ENCODE data around the gene MN1.

MN1 gene

GRCh38 chr22:27825174-27825573 lies 23.6 kb upstream of the MN1 start:
- no peak for DNase-seq

DNA sequence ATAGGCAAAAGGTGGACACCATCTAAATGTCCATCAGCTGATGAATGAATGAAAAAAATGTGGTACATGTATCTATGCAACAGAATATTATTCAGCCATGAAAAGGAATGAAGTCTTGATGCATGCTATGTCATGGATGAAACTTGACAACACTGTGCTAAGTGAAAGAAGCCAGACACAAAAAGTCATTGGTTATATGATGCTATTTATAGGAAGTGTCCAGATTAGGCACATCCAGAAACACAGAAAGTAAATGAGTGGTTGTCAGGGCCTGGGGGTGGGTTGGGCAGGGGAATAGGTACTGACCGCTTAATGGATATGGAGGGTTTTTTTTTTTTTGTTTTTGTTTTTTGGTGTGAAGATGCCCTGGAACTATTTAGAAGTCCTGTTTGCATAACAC lies 21.7 kb upstream of the MN1 start:
- no peak for DNase-seq

DNA sequence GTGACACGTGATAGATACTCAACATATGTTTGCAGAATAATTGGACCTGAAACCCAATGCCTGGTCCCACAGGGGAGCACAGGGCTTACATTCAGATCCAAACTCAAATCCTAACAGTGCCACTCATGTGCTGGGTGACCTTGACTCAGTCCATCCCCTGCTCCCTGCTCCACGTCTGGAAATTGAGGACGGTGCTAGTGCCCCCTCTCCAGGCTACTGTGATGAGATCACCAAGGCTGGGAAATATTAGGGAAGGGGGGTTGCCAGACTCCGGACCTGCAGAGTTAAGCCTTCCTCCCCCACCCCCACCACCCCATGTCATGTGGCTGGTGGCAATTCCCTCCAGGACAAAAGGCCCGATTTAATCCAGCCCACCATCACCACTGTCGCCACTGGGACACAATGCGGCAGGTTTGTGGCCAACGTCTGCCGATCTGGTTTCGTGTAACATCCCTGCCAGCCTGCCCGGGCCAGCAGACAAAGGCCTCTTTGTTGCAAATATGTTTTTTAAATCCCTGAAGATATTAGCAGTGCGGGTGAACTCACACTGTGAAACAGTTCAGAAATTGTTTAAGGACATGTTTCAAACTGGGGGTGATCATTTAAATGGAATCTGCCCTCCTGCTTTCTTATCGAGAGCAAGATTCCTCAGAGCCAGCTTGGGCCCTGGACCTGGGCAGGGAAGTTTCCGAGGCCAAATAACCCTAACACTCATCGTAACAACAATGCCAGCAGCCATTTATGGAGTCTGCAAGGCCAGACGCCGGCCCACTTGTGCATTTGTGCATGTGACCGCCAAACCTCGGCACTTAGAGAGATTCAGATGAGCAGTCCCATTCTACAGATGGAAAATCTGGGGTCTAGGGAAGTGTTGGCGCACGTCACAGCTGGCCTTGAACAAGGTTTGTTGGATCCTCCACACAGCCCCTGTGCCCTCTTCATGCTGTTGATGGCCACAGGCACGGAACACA lies 19.6 kb upstream of the MN1 start:
- DNase-seq: no peak

DNA sequence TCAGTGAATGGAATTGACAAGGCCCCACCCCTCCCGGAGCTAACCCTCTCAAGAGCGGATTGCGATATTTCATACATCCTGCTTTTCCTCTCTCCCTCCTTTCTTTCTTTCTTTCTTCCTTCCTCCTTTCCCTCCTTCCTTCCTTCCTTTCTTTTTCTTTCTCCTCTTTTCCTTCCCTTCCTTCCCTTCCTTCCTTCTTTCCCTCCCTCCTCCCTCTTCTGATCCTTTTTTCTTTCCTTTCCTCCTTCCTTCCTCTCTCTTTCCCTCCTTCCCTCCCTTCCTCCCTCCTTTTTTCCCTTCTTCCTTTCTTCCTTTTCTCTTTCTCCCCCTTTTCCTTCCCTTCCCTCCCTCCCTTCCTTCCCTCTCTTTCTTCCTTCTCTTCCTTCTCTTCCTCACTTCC lies 15.0 kb upstream of the MN1 start:
- no peak for DNase-seq

GRCh38 chr22:27815826-27816530 lies 14.4 kb upstream of the MN1 start:
- DNase-seq: no peak

GRCh38 chr22:27814993-27815392 lies 13.4 kb upstream of the MN1 start:
- no peak for DNase-seq

DNA sequence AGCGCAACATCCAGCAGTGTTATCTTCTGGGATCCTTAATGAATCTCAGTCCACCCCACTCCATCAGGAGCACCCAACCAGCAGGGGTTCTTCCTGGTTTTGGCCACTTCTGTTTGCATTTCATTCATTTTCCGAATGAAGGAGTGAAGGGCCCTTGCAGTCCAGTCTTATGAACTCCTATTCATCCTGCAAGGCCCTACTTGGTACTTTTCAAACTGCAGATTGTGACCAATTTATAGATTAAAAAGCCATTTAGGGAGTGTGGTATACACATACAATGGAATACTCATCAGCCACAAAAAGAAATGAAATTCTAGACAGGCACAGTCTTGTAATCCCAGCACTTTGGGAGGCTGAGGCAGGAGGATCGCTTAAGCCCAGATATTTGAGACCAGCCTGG lies 10.2 kb upstream of the MN1 start:
- DNase-seq: no peak

- no peak for DNase-seq
These were observed 9.1 kb upstream of the MN1 start for GRCh38 chr22:27810609-27811151.

- no peak for DNase-seq
These were observed 8.4 kb upstream of the MN1 start for GRCh38 chr22:27809700-27810608.

- DNase-seq: no peak
These were observed 7.7 kb upstream of the MN1 start for GRCh38 chr22:27809226-27809603.

DNA sequence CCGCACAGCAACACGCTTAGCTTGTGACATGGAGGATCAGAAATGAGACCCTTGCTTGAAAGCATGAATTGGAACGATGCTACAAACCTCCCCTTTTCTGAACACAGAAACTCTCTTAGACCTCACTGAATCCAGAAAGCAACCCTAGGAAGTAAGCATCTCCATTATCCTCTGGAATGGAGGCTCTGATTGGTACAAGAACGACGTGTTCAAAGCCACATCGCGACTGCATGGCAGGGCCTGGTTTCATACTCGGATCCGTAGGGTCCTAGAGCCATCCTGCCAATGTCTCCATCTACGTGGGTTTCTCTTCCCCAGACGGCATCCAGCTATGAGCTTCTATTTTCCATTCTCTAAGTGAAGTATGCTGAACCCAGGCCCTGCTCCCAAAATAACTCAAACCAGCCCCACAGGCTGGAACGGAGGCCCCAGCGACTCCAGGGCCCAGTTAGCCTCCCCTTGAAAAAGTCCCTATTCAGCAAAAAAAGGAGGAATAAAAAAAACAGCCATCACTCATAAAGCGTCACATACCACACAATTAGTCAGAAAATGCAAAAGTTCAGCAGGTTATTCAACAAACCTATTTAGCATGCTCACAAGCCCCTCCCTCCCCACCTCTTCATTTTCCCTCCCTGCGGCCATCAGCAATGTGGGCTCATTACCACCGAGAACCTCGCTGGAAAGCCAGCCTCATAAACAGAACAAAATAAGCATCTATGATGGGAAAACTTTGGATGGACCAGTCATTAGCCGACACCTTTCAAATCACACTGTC lies 7.1 kb upstream of the MN1 start:
- no peak for DNase-seq

- no peak for DNase-seq
These were observed 4.3 kb upstream of the MN1 start for GRCh38 chr22:27805841-27806240.

GRCh38 chr22:27804470-27805297 lies 3.1 kb upstream of the MN1 start:
- DNase-seq: no peak

DNA sequence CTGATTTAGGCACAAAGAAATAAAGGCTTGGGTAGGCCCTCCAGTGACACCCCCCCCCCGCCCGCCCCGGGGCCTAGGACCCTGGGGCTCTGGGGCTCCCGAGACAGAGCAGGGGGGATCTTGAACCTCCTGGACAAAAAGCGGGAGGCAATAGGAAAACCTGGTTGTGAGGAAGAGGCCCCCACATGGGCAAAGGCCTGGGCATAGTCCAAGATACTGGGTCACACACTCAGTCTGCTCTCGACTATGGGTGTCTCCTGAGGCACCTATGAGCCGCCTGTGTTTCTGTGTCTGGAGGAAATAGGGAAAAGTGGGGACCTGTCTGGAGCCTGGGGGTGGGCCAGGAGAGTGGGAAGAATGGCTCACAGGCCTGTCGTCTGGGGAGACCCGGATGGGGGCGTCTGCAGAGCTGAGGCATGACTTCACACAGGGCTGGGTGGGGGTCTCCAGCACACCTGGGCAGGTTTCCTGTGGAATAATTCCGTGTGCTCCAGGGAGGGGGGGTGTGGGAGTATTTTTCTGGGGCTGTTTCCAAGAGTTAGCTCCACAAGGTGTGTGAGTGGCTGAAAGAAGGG lies 2.4 kb upstream of the MN1 start:
- no peak for DNase-seq

DNA sequence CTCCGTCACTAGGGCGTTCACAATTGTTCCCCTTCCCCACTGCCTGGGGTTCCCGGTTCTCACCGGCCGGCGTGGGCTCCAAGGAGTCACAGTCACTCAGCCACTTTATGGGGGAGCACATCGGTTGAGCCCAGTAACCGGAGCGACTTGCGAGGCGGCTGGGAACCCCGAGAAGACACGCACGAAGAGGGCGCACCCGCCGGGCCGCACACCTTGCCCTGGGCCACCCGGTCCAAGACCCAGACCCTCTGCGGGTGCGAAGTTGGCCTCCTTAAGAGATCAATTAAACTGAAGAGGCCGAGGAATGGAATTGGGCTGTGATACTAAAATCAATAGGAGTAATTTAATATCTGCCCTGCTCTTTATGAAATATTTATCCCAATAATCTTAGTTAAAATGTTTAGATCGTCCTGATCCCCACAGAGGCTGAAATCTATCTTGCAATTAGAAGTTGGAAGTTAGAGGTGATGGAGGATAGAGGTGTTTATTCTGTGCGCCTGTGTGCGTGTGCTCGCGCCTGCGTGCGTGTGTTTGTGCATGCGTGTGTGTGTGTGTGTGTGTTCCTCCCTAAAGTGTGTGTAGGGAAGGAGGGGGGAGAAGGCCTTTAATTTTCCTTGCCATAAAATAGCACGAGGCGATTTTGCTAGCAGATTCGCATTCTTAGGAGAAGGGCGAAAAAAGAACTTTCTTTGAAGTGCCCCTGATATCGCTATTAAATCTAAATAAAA lies 954 bp upstream of the MN1 start:
- DNase-seq: no peak

- no peak for DNase-seq
These were observed 347 bp downstream of the MN1 start for GRCh38 chr22:27801202-27801615.

GRCh38 chr22:27800250-27801201 lies 1.0 kb downstream of the MN1 start:
- DNase-seq: no peak

DNA sequence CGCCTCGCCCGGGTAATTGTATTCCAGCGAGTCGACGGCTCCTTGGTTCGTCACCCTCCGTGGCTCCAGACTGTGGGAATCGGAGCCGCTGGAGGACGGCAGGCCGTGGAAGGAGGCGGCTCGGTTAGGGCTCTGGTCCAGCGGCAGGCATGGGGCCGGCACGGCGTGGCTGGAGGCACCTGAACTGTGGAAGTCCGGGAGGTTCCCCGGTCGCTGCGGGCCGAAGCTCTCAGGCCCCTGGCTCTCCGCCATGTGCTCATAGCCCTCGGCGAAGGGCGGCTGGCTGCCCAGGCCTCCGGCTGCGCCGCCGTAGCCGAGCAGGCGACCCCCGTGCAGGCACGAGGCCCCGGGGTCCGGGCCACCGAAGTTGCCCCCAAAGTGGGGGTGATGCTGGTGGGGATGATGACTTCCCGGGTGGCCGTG lies 1.7 kb downstream of the MN1 start:
- no peak for DNase-seq
